OCI-LY1 (cell line): ENCODE results near the gene OR10A6.

ENCODE experiments used
- H2AFZ ChIP-seq: fragments of 200-600 bp; sonication (generic), shearing (Covaris generic); 2 replicates; pipeline ENCODE4 v1.6.0; 2014; ENCODE audit warnings: antibody characterized with exemption, mild to moderate bottlenecking, low read length
- H3F3A ChIP-seq: fragments of 200-600 bp; sonication (generic), shearing (Covaris generic); 2 replicates; pipeline ENCODE4 v1.6.0; 2014; ENCODE audit warnings: mild to moderate bottlenecking, antibody characterized with exemption, low read length, moderate library complexity; ENCODE audit not compliant: insufficient read depth
- H3K27ac ChIP-seq: fragments of 200-600 bp; sonication (generic); 2 replicates; pipeline ENCODE4 v1.5.1; 2014; ENCODE audit warnings: low read length, mixed run types, mild to moderate bottlenecking, low read depth; ENCODE audit not compliant: poor library complexity, severe bottlenecking
- H3K27me3 ChIP-seq: fragments of 200-600 bp; sonication (generic); 2 replicates; pipeline ENCODE4 v1.6.0; 2014; ENCODE audit warnings: antibody characterized with exemption, mild to moderate bottlenecking, low read length, moderate library complexity; ENCODE audit not compliant: insufficient read depth
- H3K36me3 ChIP-seq: fragments of 200-600 bp; sonication (generic); 2 replicates; pipeline ENCODE4 v1.6.1; 2014; ENCODE audit warnings: mild to moderate bottlenecking, antibody characterized with exemption, low read length, moderate library complexity, mixed read lengths; ENCODE audit not compliant: insufficient read depth
- H3K4me1 ChIP-seq: fragments of 200-600 bp; sonication (generic); 2 replicates; pipeline ENCODE4 v1.5.1; 2014; ENCODE audit warnings: mild to moderate bottlenecking, low read length, moderate library complexity; ENCODE audit not compliant: insufficient read depth, severe bottlenecking
- H3K4me2 ChIP-seq: fragments of 200-600 bp; sonication (generic), shearing (Covaris generic); 2 replicates; pipeline ENCODE4 v1.6.1; 2014; ENCODE audit warnings: low read length
- H3K4me3 ChIP-seq: fragments of 200-600 bp; sonication (generic); 2 replicates; pipeline ENCODE4 v1.5.1; 2014; ENCODE audit warnings: low read length, low read depth, mild to moderate bottlenecking, mixed read lengths; ENCODE audit not compliant: poor library complexity, severe bottlenecking
- H3K79me2 ChIP-seq: fragments of 200-600 bp; shearing (Covaris generic); 2 replicates; pipeline ENCODE4 v1.6.1; 2016; ENCODE audit warnings: mixed run types, low read length, mixed read lengths; ENCODE audit not compliant: insufficient read depth
- H3K9ac ChIP-seq: fragments of 200-600 bp; sonication (generic), shearing (Covaris generic); 2 replicates; pipeline ENCODE4 v1.6.1; 2014; ENCODE audit warnings: mild to moderate bottlenecking, low read length, mixed read lengths
- H3K9me2 ChIP-seq: fragments of 200-600 bp; sonication (generic), shearing (Covaris generic); 2 replicates; pipeline ENCODE4 v1.6.1; 2014; ENCODE audit warnings: low read depth, mild to moderate bottlenecking, low read length, mixed read lengths
- H3K9me3 ChIP-seq: fragments of 200-600 bp; shearing (Covaris generic); 2 replicates; pipeline ENCODE4 v1.6.1; 2014; ENCODE audit warnings: low read length, mixed read lengths
- H4K20me1 ChIP-seq: fragments of 200-600 bp; sonication (generic), shearing (Covaris generic); 2 replicates; pipeline ENCODE4 v1.6.0; 2016; ENCODE audit warnings: mild to moderate bottlenecking, low read length; ENCODE audit not compliant: insufficient read depth
- EZH2 ChIP-seq: fragments of 200-600 bp; sonication (generic), shearing (Covaris generic); IDR thresholded peaks from 2 replicates; pipeline ENCODE4 v1.8.0; 2017; ENCODE audit warnings: borderline replicate concordance, mixed run types, mild to moderate bottlenecking, antibody characterized with exemption, low read length, moderate library complexity, mixed read lengths
- TF ChIP-seq, protein P1 (sequence below): fragments of 200-600 bp; sonication (generic), shearing (Covaris generic); IDR thresholded peaks from 2 replicates; pipeline ENCODE4 v1.5.1; 2017; ENCODE audit warnings: mild to moderate bottlenecking, antibody characterized with exemption, low read length, moderate library complexity, mixed read lengths

Gene OR10A6

DNA sequence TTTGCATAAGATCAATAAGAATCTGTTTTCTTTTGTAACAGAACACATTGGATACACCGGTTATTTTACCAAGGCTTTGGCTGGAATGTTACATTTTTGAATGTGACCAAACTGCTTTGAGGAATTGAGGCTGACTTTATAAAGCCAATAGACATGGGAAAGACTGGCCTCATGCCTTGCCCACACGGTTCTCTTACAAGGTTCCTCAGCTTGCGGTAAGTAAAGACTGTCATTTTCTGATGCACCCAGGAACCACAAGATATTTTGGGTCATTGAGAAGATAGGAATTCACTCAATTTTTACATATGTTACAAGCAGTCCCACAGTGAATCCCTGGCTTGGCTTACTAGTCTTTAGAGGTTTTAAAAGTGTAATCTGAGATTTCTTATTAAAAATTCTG lies 23.9 kb downstream of the OR10A6 start:
- Histone ChIP-seq H3K9me2 (no peaks in the 10 kb centered on the region), H3F3A (no peaks in the 10 kb centered on the region), H3K9me3 (no peaks in the 10 kb centered on the region), H4K20me1 (no peaks in the 10 kb centered on the region), H3K4me3 (no peak overlapping the region), H2AFZ (no peak overlapping the region), H3K27me3 (no peaks in the 10 kb centered on the region), H3K4me1 (no peaks in the 10 kb centered on the region), H3K36me3 (no peaks in the 10 kb centered on the region), H3K9ac (no peak overlapping the region), H3K79me2 (no peaks in the 10 kb centered on the region), H3K4me2 (no peak overlapping the region), H3K27ac (no peak overlapping the region)
- TF ChIP-seq, protein P1, sequence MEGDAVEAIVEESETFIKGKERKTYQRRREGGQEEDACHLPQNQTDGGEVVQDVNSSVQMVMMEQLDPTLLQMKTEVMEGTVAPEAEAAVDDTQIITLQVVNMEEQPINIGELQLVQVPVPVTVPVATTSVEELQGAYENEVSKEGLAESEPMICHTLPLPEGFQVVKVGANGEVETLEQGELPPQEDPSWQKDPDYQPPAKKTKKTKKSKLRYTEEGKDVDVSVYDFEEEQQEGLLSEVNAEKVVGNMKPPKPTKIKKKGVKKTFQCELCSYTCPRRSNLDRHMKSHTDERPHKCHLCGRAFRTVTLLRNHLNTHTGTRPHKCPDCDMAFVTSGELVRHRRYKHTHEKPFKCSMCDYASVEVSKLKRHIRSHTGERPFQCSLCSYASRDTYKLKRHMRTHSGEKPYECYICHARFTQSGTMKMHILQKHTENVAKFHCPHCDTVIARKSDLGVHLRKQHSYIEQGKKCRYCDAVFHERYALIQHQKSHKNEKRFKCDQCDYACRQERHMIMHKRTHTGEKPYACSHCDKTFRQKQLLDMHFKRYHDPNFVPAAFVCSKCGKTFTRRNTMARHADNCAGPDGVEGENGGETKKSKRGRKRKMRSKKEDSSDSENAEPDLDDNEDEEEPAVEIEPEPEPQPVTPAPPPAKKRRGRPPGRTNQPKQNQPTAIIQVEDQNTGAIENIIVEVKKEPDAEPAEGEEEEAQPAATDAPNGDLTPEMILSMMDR, result no peak
- no peak for TF ChIP-seq EZH2

GRCh38 chr11:7906481-7906880 lies 24.6 kb downstream of the OR10A6 start:
- Histone ChIP-seq H3K9ac (no peak overlapping the region), H2AFZ (no peak overlapping the region), H3K9me3 (no peaks in the 10 kb centered on the region)

DNA sequence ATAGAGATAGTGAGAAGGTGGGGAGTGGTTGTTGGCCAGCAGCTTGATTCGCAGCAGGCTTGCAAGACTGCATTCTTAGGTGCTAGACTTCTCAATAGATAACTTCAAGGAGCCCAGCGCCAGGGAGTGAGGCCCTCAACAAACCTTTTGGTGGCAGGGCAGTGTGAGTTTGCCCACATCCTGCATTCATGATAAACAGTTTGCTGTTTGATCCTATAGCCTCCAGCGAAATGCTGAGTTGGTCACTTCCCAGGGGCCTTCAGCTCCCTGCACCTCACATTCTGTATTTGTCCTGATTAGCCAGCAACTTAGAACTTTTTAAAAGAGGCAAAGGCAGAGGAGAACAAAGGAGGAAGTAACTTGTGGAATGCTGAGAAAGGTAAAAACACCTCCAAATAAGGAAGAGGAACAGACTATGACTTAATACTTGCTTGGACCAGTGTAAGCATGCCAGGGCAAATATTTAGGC lies 25.1 kb downstream of the OR10A6 start:
- Histone ChIP-seq H3K4me2 (no peak overlapping the region), H3K36me3 (no peaks in the 10 kb centered on the region), H3K9me3 (no peaks in the 10 kb centered on the region), H3K9me2 (no peaks in the 10 kb centered on the region), H2AFZ (no peak overlapping the region), H4K20me1 (no peaks in the 10 kb centered on the region), H3K27me3 (no peaks in the 10 kb centered on the region), H3K4me3 (no peak overlapping the region), H3K27ac (no peak overlapping the region), H3F3A (no peaks in the 10 kb centered on the region), H3K79me2 (no peaks in the 10 kb centered on the region), H3K4me1 (no peaks in the 10 kb centered on the region), H3K9ac (no peak overlapping the region)
- no peak for TF ChIP-seq EZH2

More at GRCh38 chr11:7906481-7906880, 24.6 kb downstream of the OR10A6 start:
- no peaks in the 10 kb centered on the region for H4K20me1 ChIP-seq
- no peak for TF ChIP-seq EZH2
- TF ChIP-seq, protein P1, result no peak
- H3K27ac ChIP-seq, result no peak overlapping the region
- no peaks in the 10 kb centered on the region for H3F3A ChIP-seq
- no peaks in the 10 kb centered on the region for H3K36me3 ChIP-seq
- no peaks in the 10 kb centered on the region for H3K27me3 ChIP-seq
- no peaks in the 10 kb centered on the region for H3K79me2 ChIP-seq
- no peaks in the 10 kb centered on the region for H3K9me2 ChIP-seq
- H3K4me1 ChIP-seq, result no peaks in the 10 kb centered on the region
- no peak overlapping the region for H3K4me2 ChIP-seq
- H3K4me3 ChIP-seq, result no peak overlapping the region

DNA sequence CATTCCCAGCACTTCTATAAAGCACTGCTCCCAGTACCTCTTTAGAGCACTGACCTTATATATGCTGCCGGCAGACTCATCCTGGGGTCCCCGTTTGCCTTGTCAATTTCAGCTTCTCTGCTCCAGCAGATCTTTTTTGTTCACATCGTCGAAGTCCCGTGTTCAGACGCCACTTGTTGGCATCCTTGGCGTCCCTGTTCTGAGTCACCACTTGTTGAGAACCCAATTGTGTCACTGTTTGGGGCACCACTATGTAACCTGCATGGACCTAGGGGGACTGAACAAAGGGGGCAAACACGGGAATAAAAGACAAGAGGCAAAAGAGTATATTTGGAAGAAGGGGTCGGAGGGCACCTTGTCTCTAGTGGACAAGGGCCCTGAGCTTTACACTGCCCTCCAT lies 25.5 kb downstream of the OR10A6 start:
- Histone ChIP-seq H3K9me3 (no peaks in the 10 kb centered on the region), H2AFZ (no peak overlapping the region), H3K27me3 (no peaks in the 10 kb centered on the region), H3K9ac (no peak overlapping the region), H4K20me1 (no peaks in the 10 kb centered on the region), H3K79me2 (no peaks in the 10 kb centered on the region), H3K4me2 (no peak overlapping the region), H3F3A (no peaks in the 10 kb centered on the region), H3K36me3 (no peaks in the 10 kb centered on the region), H3K9me2 (no peaks in the 10 kb centered on the region), H3K27ac (no peak overlapping the region), H3K4me3 (no peak overlapping the region), H3K4me1 (no peaks in the 10 kb centered on the region)
- TF ChIP-seq EZH2, result no peak
- TF ChIP-seq, protein P1, result no peak
